DOHH2 (cell line): ENCODE results near the gene NHP2.

ENCODE experiments used
- EZH2phosphoT487 ChIP-seq: fragments of 200-600 bp; sonication (generic); IDR thresholded peaks from 2 replicates; pipeline ENCODE4 v1.6.1; 2017; ENCODE audit warnings: borderline replicate concordance, mild to moderate bottlenecking, antibody characterized with exemption, low read length, moderate library complexity, mixed read lengths
- TF ChIP-seq, protein P1 (sequence below): fragments of 200-600 bp; sonication (generic); IDR thresholded peaks from one replicate; pipeline ENCODE4 v1.5.1; 2014; ENCODE audit warnings: antibody characterized with exemption, mild to moderate bottlenecking, low read depth, low read length; ENCODE audit not compliant: poor library complexity, severe bottlenecking

- TF ChIP-seq, protein P1, sequence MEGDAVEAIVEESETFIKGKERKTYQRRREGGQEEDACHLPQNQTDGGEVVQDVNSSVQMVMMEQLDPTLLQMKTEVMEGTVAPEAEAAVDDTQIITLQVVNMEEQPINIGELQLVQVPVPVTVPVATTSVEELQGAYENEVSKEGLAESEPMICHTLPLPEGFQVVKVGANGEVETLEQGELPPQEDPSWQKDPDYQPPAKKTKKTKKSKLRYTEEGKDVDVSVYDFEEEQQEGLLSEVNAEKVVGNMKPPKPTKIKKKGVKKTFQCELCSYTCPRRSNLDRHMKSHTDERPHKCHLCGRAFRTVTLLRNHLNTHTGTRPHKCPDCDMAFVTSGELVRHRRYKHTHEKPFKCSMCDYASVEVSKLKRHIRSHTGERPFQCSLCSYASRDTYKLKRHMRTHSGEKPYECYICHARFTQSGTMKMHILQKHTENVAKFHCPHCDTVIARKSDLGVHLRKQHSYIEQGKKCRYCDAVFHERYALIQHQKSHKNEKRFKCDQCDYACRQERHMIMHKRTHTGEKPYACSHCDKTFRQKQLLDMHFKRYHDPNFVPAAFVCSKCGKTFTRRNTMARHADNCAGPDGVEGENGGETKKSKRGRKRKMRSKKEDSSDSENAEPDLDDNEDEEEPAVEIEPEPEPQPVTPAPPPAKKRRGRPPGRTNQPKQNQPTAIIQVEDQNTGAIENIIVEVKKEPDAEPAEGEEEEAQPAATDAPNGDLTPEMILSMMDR = no peak
- TF ChIP-seq EZH2phosphoT487 = no peak
These were observed 11.0 kb downstream of the NHP2 start for GRCh38 chr5:178142642-178143041.
